Measurements from ENCODE around the gene SCUBE1. TPM values are rescaled to one million over a fixed set of nuclear protein-coding genes. Genes with fewer than 3 reads are reported as not detected.
A peak's percentile ranks its signal among the peaks of the same experiment; 100 is the strongest.

SCUBE1 gene
- total and polyA plus RNA-seq, 8 donors: 0.31 to 8.0 (median 1.8) TPM

- Histone ChIP-seq H3K27me3 (peaks cover 0 to 24% (median 8%) of the 10 kb centered on the region in 3 donors), H3K27ac (no peak overlapping the region), H3K36me3 (no peaks in the 10 kb centered on the region), H3K4me1 (peaks cover 0 to 17% (median 9%) of the 10 kb centered on the region in 4 donors), H3K9me3 (no peaks in the 10 kb centered on the region), H3K4me3 (no peak overlapping the region)
- WGBS, 5 donors: 84 to 96% (median 91%) methylated on average over 3 of the region's 3 CpGs
- no peak for DNase-seq
- intact Hi-C loops (cut with DNase I; ENCODE audit: low total_unique reads): no loop called here
- TF ChIP-seq POLR2AphosphoS5 (IDR thresholded peaks at IDR 0.05) (no peak), POLR2A (IDR thresholded peaks at IDR 0.05) (no peak), EP300 (IDR thresholded peaks at IDR 0.05) (no peak), CTCF (IDR thresholded peaks at IDR 0.05) (no peak)
Measured at GRCh38 chr22:43390166-43390565, 47.0 kb upstream of the SCUBE1 start.

GRCh38 chr22:43389227-43389836 lies 46.2 kb upstream of the SCUBE1 start:
- TF ChIP-seq EP300 (IDR thresholded peaks at IDR 0.05): no peak
- no peaks in the 10 kb centered on the region for H3K9me3 ChIP-seq
- no peaks in the 10 kb centered on the region for H3K36me3 ChIP-seq
- no peak overlapping the region for H3K27ac ChIP-seq
- WGBS, 5 donors: 77 to 84% (median 80%) methylated on average over 7 to 8 of the region's 8 CpGs
- intact Hi-C loops (cut with DNase I; ENCODE audit: low total_unique reads): loop anchor here (10.0 kb wide), 1 partner anchor 115 kb away; no protein-coding TSS in a partner anchor
- no peak for DNase-seq
- H3K4me1 ChIP-seq: peaks cover 0 to 17% (median 9%) of the 10 kb centered on the region in 4 donors
- no peak overlapping the region for H3K4me3 ChIP-seq
- H3K27me3 ChIP-seq: peaks cover 0 to 27% (median 8%) of the 10 kb centered on the region in 3 donors

GRCh38 chr22:43388420-43388851 lies 45.3 kb upstream of the SCUBE1 start:
- peaks cover 0 to 17% (median 9%) of the 10 kb centered on the region in 4 donors for H3K4me1 ChIP-seq
- peak; percentile 82 to 92 for DNase-seq
- intact Hi-C loops (cut with DNase I; ENCODE audit: low total_unique reads): loop anchor here (10.0 kb wide), 1 partner anchor 114 kb away; no protein-coding TSS in a partner anchor
- peaks cover 0 to 27% (median 8%) of the 10 kb centered on the region in 3 donors for H3K27me3 ChIP-seq
- H3K36me3 ChIP-seq: no peaks in the 10 kb centered on the region
- no peak overlapping the region for H3K27ac ChIP-seq
- H3K9me3 ChIP-seq: no peaks in the 10 kb centered on the region
- no peak for TF ChIP-seq POLR2AphosphoS5 (IDR thresholded peaks at IDR 0.05)
- TF ChIP-seq CTCF (IDR thresholded peaks at IDR 0.05): peak in 6 of 7 experiments; percentile 5 to 99 (median 96)
- WGBS, 5 donors: 5 to 16% (median 7%) methylated on average over 9 to 17 of the region's 17 CpGs
- no peak overlapping the region for H3K4me3 ChIP-seq

- 45 to 61% (median 49%) methylated on average over 7 of the region's 7 CpGs for WGBS, 5 donors
- Histone ChIP-seq H3K4me3 (no peak overlapping the region), H3K27me3 (peaks cover 0 to 27% (median 8%) of the 10 kb centered on the region in 3 donors), H3K9me3 (no peaks in the 10 kb centered on the region), H3K36me3 (no peaks in the 10 kb centered on the region), H3K27ac (no peak overlapping the region), H3K4me1 (peaks cover 0 to 17% (median 9%) of the 10 kb centered on the region in 4 donors)
- DNase-seq: peak in 1 of 2 donors; percentile 3
- intact Hi-C loops (cut with DNase I; ENCODE audit: low total_unique reads): loop anchor here (10.0 kb wide), 1 partner anchor 113 kb away; no protein-coding TSS in a partner anchor
- TF ChIP-seq EP300 (IDR thresholded peaks at IDR 0.05) (no peak), POLR2A (IDR thresholded peaks at IDR 0.05) (no peak), CTCF (IDR thresholded peaks at IDR 0.05) (no peak), POLR2AphosphoS5 (IDR thresholded peaks at IDR 0.05) (no peak)
Measured at GRCh38 chr22:43387815-43388214, 44.6 kb upstream of the SCUBE1 start.
